Heart right ventricle (tissue), 16 donors: ENCODE measurements around the gene SPTLC3. TPM values are rescaled to one million over a fixed set of nuclear protein-coding genes. Genes with fewer than 3 reads are reported as not detected.
A peak's percentile ranks its signal among the peaks of the same experiment; 100 is the strongest.

Experiments used
- ATAC-seq, 8 donors: fragments of 200-7000 bp; cut with Tn5 transposase; one replicate each; pipeline ENCODE4 v1.9.1; 2020; ENCODE audit warnings: mild to moderate bottlenecking in 8 of 8, moderate library complexity in 8 of 8, moderate number of reproducible peaks in 1 of 8
- DNase-seq, 2 donors: peaks; one replicate each; pipeline ENCODE4 v3.0.0-alpha.2; 2020
- H3K27ac ChIP-seq, 10 donors: fragments of 200-600 bp; sonication (generic) in 2 of 10; one replicate each; pipeline versions ENCODE4 v1.5.0 to v1.8.0; 2020 to 2022; ENCODE audit warnings: mild to moderate bottlenecking in 3 of 10
- H3K27me3 ChIP-seq, 7 donors: fragments of 200-600 bp; one replicate each; pipeline ENCODE4 v1.8.0; 2021 to 2022; ENCODE audit warnings: mild to moderate bottlenecking in 2 of 7
- H3K36me3 ChIP-seq, 9 donors: fragments of 200-600 bp; sonication (generic) in 1 of 9; one replicate each; pipeline versions ENCODE4 v1.5.0 to v1.8.0; 2020 to 2022; ENCODE audit warnings: mild to moderate bottlenecking in 2 of 9
- H3K4me1 ChIP-seq, 9 donors: fragments of 200-600 bp; sonication (generic) in 1 of 9; one replicate each; pipeline versions ENCODE4 v1.5.0 to v1.8.0; 2020 to 2022; ENCODE audit warnings: mild to moderate bottlenecking in 4 of 9
- H3K4me3 ChIP-seq, 10 donors: fragments of 200-600 bp; sonication (generic) in 2 of 10; one replicate each; pipeline versions ENCODE4 v1.5.0 to v1.8.0; 2020 to 2022; ENCODE audit warnings: mild to moderate bottlenecking in 7 of 10, moderate library complexity in 2 of 10
- H3K9me3 ChIP-seq, 11 donors: fragments of 200-600 bp in 10 of 11; sonication (generic) in 2 of 11; one replicate each; pipeline versions ENCODE4 v1.5.0 to v1.8.0; 2013 to 2022; ENCODE audit warnings: mild to moderate bottlenecking in 2 of 11, control low read depth in 1 of 11, moderate library complexity in 1 of 11
- CTCF ChIP-seq, 9 donors: fragments of 200-600 bp; sonication (generic) in 2 of 9; IDR thresholded peaks; one replicate each; pipeline versions ENCODE4 v1.5.0 to v1.8.0; 2021 to 2022; ENCODE audit warnings: antibody characterized with exemption in 9 of 9, mild to moderate bottlenecking in 5 of 9, moderate library complexity in 1 of 9
- WGBS, 2 donors: extraction: QIAGEN DNeasy Blood & Tissue Kit; methylation state at CpG; one replicate each; pipeline ENCODE4 v1.1.7; 2013; ENCODE audit warnings: inconsistent platforms in 1 of 2; 5-methylcytosine and 5-hydroxymethylcytosine counted together
- intact Hi-C, 10 donors: fragments of 100-400 bp; cut with DNase I; formaldehyde crosslinking; loops; one replicate each; pipeline versions ENCODE4 v1.11.1 to v1.14.2; 2022
- long read RNA-seq, 3 donors: library from polyadenylated mRNA; unstranded; transcript quantifications; one replicate each; pipeline ENCODE4 v2.0.0, GENCODE V29; 2020 to 2021
- polyA plus RNA-seq, 2 donors: library from polyadenylated mRNA; stranded (reverse); fragments of 200-250 nt; gene quantifications; one replicate each; pipeline ENCODE4 v1.2.3, GENCODE V29; 2013
- total RNA-seq, 10 donors: library from RNA; stranded (reverse); fragmentation: NEBNext Ultra II Directional in 3 of 10; extraction: Animal tissue kit (Norgen Biotek cat#: 25700) in 3 of 10; gene quantifications; one replicate each; pipeline versions ENCODE4 v1.2.1 to v1.2.4, GENCODE V29; 2021 to 2023
- donor health status: Arrhythmogenic right ventricular cardiomyopathy.
- donor health status: ischemic (EF 13 %, LVEDD 7.1; RV severe dilation, severe dysfunction).
- donor health status: healthy with polysubstance abuse.
- donor health status: DM: no; HTN: yes; CAD: no.
- donor health status: DM: no; HTN: no; CAD: no.
- donor health status: ischemic (EF 25% LVEDD 6.9; RV normal size, moderate dysfunction).
- donor health status: ischemic (EF 25% LVEDD 5.7; RV mildly dilated, moderate dysfunction).
- donor health status: healthy.
- donor health status: DM: yes; HTN: yes; CAD: no.
- donor health status: Ischemic cardiomyopathy.
- donor health status: ischemic (EF 35%, LVEDD 5.7; RV mildly dilated, moderate dysfunction).
- donor health status: nonischemic (EF 11% LVEDD 7.7; RV severe dilation, severe dysfunction).
- donor health status: DM: yes; HTN: yes; CAD: no.
- donor health status: PGD.
- donor health status: ischemic (EF 29% LVEDD 5.4; RV normal size, mild dysfunction).
- donor health status: nonischemic (EF 23%, LVEDD 6.1; RV moderate dilation, normal function).

SPTLC3 gene
- 1 to 10 TPM; 1.9 to 8.4 (median 3.9) TPM for total RNA-seq
- 1 to 10 TPM in 1 of 2 donors, under 1 TPM in 1; 0.45 to 1.6 TPM for polyA plus RNA-seq
- long read RNA-seq, donor 1, full-length matches to known transcripts, result 2 of 2 reads
- long read RNA-seq, donor 1, partial matches to known transcripts, result 0 of 2 reads
- long read RNA-seq, donor 1, other reads (novel, unspliced or antisense), result 0 of 2 reads
- long read RNA-seq, donor 2, full-length matches to known transcripts, result 4 of 8 reads
- long read RNA-seq, donor 2, partial matches to known transcripts, result 2 of 8 reads
- long read RNA-seq, donor 2, other reads (novel, unspliced or antisense), result 2 of 8 reads
- long read RNA-seq, donor 3, full-length matches to known transcripts, result 2 of 5 reads
- long read RNA-seq, donor 3, partial matches to known transcripts, result 2 of 5 reads
- long read RNA-seq, donor 3, other reads (novel, unspliced or antisense), result 1 of 5 reads

- DNase-seq (peak in 1 of 2 donors; percentile 44), ATAC-seq (peak; percentile 65 to 87 (median 84))
- Histone ChIP-seq H3K27ac (peak within 1 kb of the TSS in 9 of 10 donors; percentile 53 to 86 (median 64)), H3K27me3 (peaks cover 0 to 3% (median 0%) of the 10 kb centered on the region in 7 donors), H3K9me3 (no peaks in the 10 kb centered on the region), H3K4me3 (peak within 1 kb of the TSS; percentile 1 to 64 (median 50)), H3K4me1 (peaks cover 2 to 37% (median 14%) of the 10 kb centered on the region in 9 donors), H3K36me3 (no peaks in the 10 kb centered on the region)
- peak in 2 of 9 donors; percentile 23 to 35 for TF ChIP-seq CTCF (IDR thresholded peaks at IDR 0.05)
- WGBS, 2 donors, result 6 to 9% methylated on average over 9 of the region's 9 CpGs
- intact Hi-C loops, result loop anchor here in 1 of 10 donors (10.0 kb wide), 1 partner anchor 96 kb away; no protein-coding TSS in a partner anchor
These were observed at the start of gene SPTLC3 for GRCh38 chr20:13008761-13009681. Gene SPTLC3, plus strand, starts transcription at chr20:13008972. Its CDS starts 296 bp downstream, at chr20:13009268.

GRCh38 chr20:12961725-12962124 lies 47.0 kb upstream of the SPTLC3 start:
- peaks cover 0 to 7% (median 0%) of the 10 kb centered on the region in 7 donors for H3K27me3 ChIP-seq
- 95 to 97% methylated on average over 4 of the region's 4 CpGs for WGBS, 2 donors
- no peak for DNase-seq
- no peaks in the 10 kb centered on the region for H3K36me3 ChIP-seq
- no peak for ATAC-seq
- no peak for TF ChIP-seq CTCF (IDR thresholded peaks at IDR 0.05)
- no peaks in the 10 kb centered on the region for H3K4me1 ChIP-seq
- intact Hi-C loops, result no loop called here
- H3K4me3 ChIP-seq, result no peak overlapping the region
- no peak overlapping the region for H3K27ac ChIP-seq
- H3K9me3 ChIP-seq, result no peaks in the 10 kb centered on the region

GRCh38 chr20:12962895-12963294 lies 45.9 kb upstream of the SPTLC3 start:
- no peak overlapping the region for H3K27ac ChIP-seq
- H3K36me3 ChIP-seq, result no peaks in the 10 kb centered on the region
- H3K9me3 ChIP-seq, result no peaks in the 10 kb centered on the region
- TF ChIP-seq CTCF (IDR thresholded peaks at IDR 0.05), result no peak
- intact Hi-C loops, result no loop called here
- ATAC-seq, result no peak
- peaks cover 0 to 7% (median 0%) of the 10 kb centered on the region in 7 donors for H3K27me3 ChIP-seq
- 62 to 66% methylated on average over 2 of the region's 2 CpGs for WGBS, 2 donors
- DNase-seq, result no peak
- no peaks in the 10 kb centered on the region for H3K4me1 ChIP-seq
- no peak overlapping the region for H3K4me3 ChIP-seq

GRCh38 chr20:12963416-12963815 lies 45.4 kb upstream of the SPTLC3 start:
- H3K4me3 ChIP-seq, result no peak overlapping the region
- H3K4me1 ChIP-seq, result no peaks in the 10 kb centered on the region
- TF ChIP-seq CTCF (IDR thresholded peaks at IDR 0.05), result no peak
- 76 to 83% methylated on average over 3 of the region's 3 CpGs for WGBS, 2 donors
- no peaks in the 10 kb centered on the region for H3K9me3 ChIP-seq
- ATAC-seq (no peak), DNase-seq (no peak)
- H3K27me3 ChIP-seq, result peaks cover 0 to 7% (median 0%) of the 10 kb centered on the region in 7 donors
- H3K27ac ChIP-seq, result no peak overlapping the region
- no peaks in the 10 kb centered on the region for H3K36me3 ChIP-seq
- intact Hi-C loops, result no loop called here
